Esophagus muscularis mucosa (tissue), 4 donors: Measurements from ENCODE around the gene TM6SF1. TPM values are rescaled to one million over a fixed set of nuclear protein-coding genes. Genes with fewer than 3 reads are reported as not detected.

Experiments
- DNase-seq: peaks from one replicate; pipeline ENCODE4 v3.0.0-alpha.2; 2017; ENCODE audit errors: extremely low spot score
- H3K27ac ChIP-seq, 4 donors: fragments of 200-600 bp; sonication (generic); replicated peaks in 1 of 4; 1 replicate in 3 of 4; 2 replicates in 1 of 4; pipeline ENCODE4 v1.5.1; 2016 to 2019; ENCODE audit warnings: mild to moderate bottlenecking in 1 of 4
- H3K27me3 ChIP-seq, 4 donors: fragments of 200-600 bp; sonication (generic); one replicate each; pipeline versions ENCODE4 v1.5.1 to v1.6.0; 2016 to 2019
- H3K36me3 ChIP-seq, 4 donors: fragments of 200-600 bp; sonication (generic); one replicate each; pipeline ENCODE4 v1.5.1; 2016 to 2019
- H3K4me1 ChIP-seq, 4 donors: fragments of 200-600 bp; sonication (generic); one replicate each; pipeline ENCODE4 v1.5.1; 2016 to 2019
- H3K4me3 ChIP-seq, 4 donors: fragments of 200-600 bp; sonication (generic); 1 replicate in 2 of 4; 2 replicates in 2 of 4; pipeline ENCODE4 v1.5.1; 2016 to 2019; ENCODE audit warnings: mild to moderate bottlenecking in 4 of 4, moderate library complexity in 1 of 4
- H3K9me3 ChIP-seq, 4 donors: fragments of 200-600 bp; sonication (generic); 1 replicate in 3 of 4; 2 replicates in 1 of 4; pipeline ENCODE4 v1.5.1; 2016 to 2019
- CTCF ChIP-seq, 3 experiments: fragments of 200-600 bp in 2 of 3; fragments of 450-650 bp in 1 of 3; sonication (generic) in 2 of 3; IDR thresholded peaks; one replicate each; pipeline ENCODE4 v1.5.1; 2017 to 2019; ENCODE audit warnings: antibody characterized with exemption in 3 of 3, mild to moderate bottlenecking in 2 of 3, moderate library complexity in 1 of 3
- EP300 ChIP-seq: sonication (generic); formaldehyde crosslinking; IDR thresholded peaks from one replicate; pipeline ENCODE4 v1.6.1; 2017; ENCODE audit warnings: antibody characterized with exemption
- POLR2A ChIP-seq: fragments of 450-650 bp; IDR thresholded peaks from one replicate; pipeline ENCODE4 v1.6.1; 2017; ENCODE audit warnings: antibody characterized with exemption, moderate library complexity, mild to moderate bottlenecking, low read depth
- POLR2AphosphoS5 ChIP-seq, 2 donors: sonication (generic); formaldehyde crosslinking; IDR thresholded peaks; one replicate each; pipeline ENCODE4 v1.6.1; 2017; ENCODE audit warnings: antibody characterized with exemption in 2 of 2
- WGBS: methylation state at CpG from one replicate; pipeline ENCODE4 v1.1.5; 2018; 5-methylcytosine and 5-hydroxymethylcytosine counted together
- intact Hi-C: fragments of 100-400 bp; cut with DNase I; formaldehyde crosslinking; loops from one replicate; pipeline ENCODE4 v1.15.1; 2023
- total RNA-seq, 4 donors: library from RNA; depleted of rRNA; stranded (reverse); fragments of >200 nt; gene quantifications; one replicate each; pipeline versions ENCODE4 v1.1.0 to v1.2.1, GENCODE V29; 2016

Gene TM6SF1
- total RNA-seq, 4 donors from 2014 or later = 5.8 to 7.8 (median 6.6) TPM

GRCh38 chr15:83104141-83104540 lies 3.3 kb upstream of the TM6SF1 start:
- intact Hi-C loops = no loop called here
- H3K9me3 ChIP-seq = no peaks in the 10 kb centered on the region
- WGBS = 86% methylated on average over 4 of the region's 4 CpGs
- H3K4me3 ChIP-seq = no peak overlapping the region
- no peak overlapping the region for H3K27ac ChIP-seq
- no peaks in the 10 kb centered on the region for H3K36me3 ChIP-seq
- peaks cover 6 to 32% (median 24%) of the 10 kb centered on the region in 4 donors for H3K4me1 ChIP-seq
- no peak for DNase-seq
- TF ChIP-seq POLR2A (no peak), CTCF (IDR thresholded peaks at IDR 0.05) (no peak), EP300 (no peak), POLR2AphosphoS5 (IDR thresholded peaks at IDR 0.05) (no peak)
- H3K27me3 ChIP-seq = peaks cover 0 to 41% (median 13%) of the 10 kb centered on the region in 4 donors

DNA sequence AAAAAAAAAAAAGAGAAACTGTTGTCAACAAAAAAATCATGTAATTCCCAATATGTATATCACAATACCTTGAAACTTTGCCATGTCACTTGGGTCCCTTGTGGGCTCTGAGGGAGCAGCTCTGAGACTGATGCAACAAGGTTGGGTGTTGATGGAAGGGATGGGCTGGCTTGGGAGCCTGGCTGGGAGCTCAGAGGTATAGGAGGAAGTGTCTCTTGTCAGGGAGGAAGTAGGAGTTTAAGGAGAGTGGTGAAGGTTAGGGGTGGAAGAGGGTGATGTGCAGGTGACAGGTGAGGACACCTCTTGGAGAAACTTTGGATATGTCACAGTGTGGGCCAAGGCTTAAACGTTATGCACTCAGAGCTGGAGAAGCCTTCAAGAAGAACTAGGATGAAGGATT lies 2.0 kb upstream of the TM6SF1 start:
- Histone ChIP-seq H3K4me1 (peaks cover 6 to 38% (median 28%) of the 10 kb centered on the region in 4 donors), H3K27me3 (peaks cover 0 to 52% (median 15%) of the 10 kb centered on the region in 4 donors), H3K27ac (no peak overlapping the region), H3K36me3 (no peaks in the 10 kb centered on the region), H3K4me3 (no peak overlapping the region), H3K9me3 (no peaks in the 10 kb centered on the region)
- WGBS = 85% methylated on average over 1 of the region's 1 CpG
- TF ChIP-seq POLR2A (no peak), CTCF (IDR thresholded peaks at IDR 0.05) (no peak), EP300 (no peak), POLR2AphosphoS5 (IDR thresholded peaks at IDR 0.05) (no peak)
- intact Hi-C loops = no loop called here
- no peak for DNase-seq

- Histone ChIP-seq H3K27ac (peak overlapping the region; percentile 42 to 73 (median 58)), H3K9me3 (no peaks in the 10 kb centered on the region), H3K36me3 (no peaks in the 10 kb centered on the region), H3K4me3 (peak overlapping the region; percentile 55 to 68 (median 61)), H3K4me1 (peaks cover 12 to 50% (median 28%) of the 10 kb centered on the region in 4 donors), H3K27me3 (peaks cover 0 to 60% (median 15%) of the 10 kb centered on the region in 4 donors)
- no peak for DNase-seq
- intact Hi-C loops = no loop called here
- WGBS = 5% methylated on average over 10 of the region's 30 CpGs
- no peak for TF ChIP-seq CTCF (IDR thresholded peaks at IDR 0.05)
- TF ChIP-seq EP300 = no peak
- TF ChIP-seq POLR2AphosphoS5 (IDR thresholded peaks at IDR 0.05) = no peak
- no peak for TF ChIP-seq POLR2A
These were observed 366 bp downstream of the TM6SF1 start for GRCh38 chr15:83107841-83108181.

GRCh38 chr15:83108266-83109219 lies 1.1 kb downstream of the TM6SF1 start:
- DNase-seq = no peak
- 41% methylated on average over 19 of the region's 21 CpGs for WGBS
- Histone ChIP-seq H3K27me3 (peaks cover 0 to 60% (median 15%) of the 10 kb centered on the region in 4 donors), H3K27ac (peak overlapping the region; percentile 42 to 73 (median 58)), H3K4me1 (peaks cover 18 to 55% (median 31%) of the 10 kb centered on the region in 4 donors), H3K36me3 (peaks cover 0 to 4% (median 0%) of the 10 kb centered on the region in 4 donors), H3K4me3 (peak overlapping the region; percentile 55 to 68 (median 61)), H3K9me3 (no peaks in the 10 kb centered on the region)
- intact Hi-C loops = no loop called here
- TF ChIP-seq POLR2AphosphoS5 (IDR thresholded peaks at IDR 0.05) (peak; percentile 36 to 65), POLR2A (no peak), EP300 (no peak)

- Histone ChIP-seq H3K4me1 (peaks cover 19 to 65% (median 34%) of the 10 kb centered on the region in 4 donors), H3K4me3 (no peak overlapping the region), H3K9me3 (no peaks in the 10 kb centered on the region), H3K36me3 (peaks cover 0 to 8% (median 7%) of the 10 kb centered on the region in 4 donors), H3K27ac (no peak overlapping the region), H3K27me3 (peaks cover 0 to 54% (median 15%) of the 10 kb centered on the region in 4 donors)
- 89% methylated on average over 12 of the region's 12 CpGs for WGBS
- DNase-seq = no peak
- no peak for TF ChIP-seq POLR2AphosphoS5 (IDR thresholded peaks at IDR 0.05)
- no peak for TF ChIP-seq CTCF (IDR thresholded peaks at IDR 0.05)
- TF ChIP-seq EP300 = no peak
- TF ChIP-seq POLR2A = no peak
- intact Hi-C loops = no loop called here
These were observed 2.1 kb downstream of the TM6SF1 start for GRCh38 chr15:83109532-83109931.
